PFSK-1 (cell line): ENCODE measurements around the gene ADCY4.

Source experiments
- POLR2AphosphoS5 ChIP-seq: IDR thresholded peaks from 2 replicates; pipeline ENCODE4 v1.6.1; 2012; ENCODE audit warnings: low read depth, mild to moderate bottlenecking, control low read depth, low read length, moderate library complexity
- REST ChIP-seq, 2 experiments: IDR thresholded peaks; 2 replicates each; pipeline versions ENCODE4 v1.6.1 to v1.8.0; 2011 to 2012; ENCODE audit warnings: low read depth in 2 of 2, low read length in 2 of 2, control low read depth in 1 of 2, inconsistent platforms in 1 of 2, mild to moderate bottlenecking in 1 of 2, moderate library complexity in 1 of 2; ENCODE audit not compliant: insufficient read depth in 1 of 2
- SIN3A ChIP-seq: IDR thresholded peaks from 2 replicates; pipeline ENCODE4 v1.6.1; 2012; ENCODE audit warnings: mild to moderate bottlenecking, low read length, moderate library complexity, borderline replicate concordance; ENCODE audit not compliant: insufficient read depth
- TAF1 ChIP-seq: IDR thresholded peaks from 2 replicates; pipeline ENCODE4 v1.6.1; 2012; ENCODE audit warnings: low read length, control low read depth, borderline replicate concordance; ENCODE audit not compliant: insufficient read depth

DNA sequence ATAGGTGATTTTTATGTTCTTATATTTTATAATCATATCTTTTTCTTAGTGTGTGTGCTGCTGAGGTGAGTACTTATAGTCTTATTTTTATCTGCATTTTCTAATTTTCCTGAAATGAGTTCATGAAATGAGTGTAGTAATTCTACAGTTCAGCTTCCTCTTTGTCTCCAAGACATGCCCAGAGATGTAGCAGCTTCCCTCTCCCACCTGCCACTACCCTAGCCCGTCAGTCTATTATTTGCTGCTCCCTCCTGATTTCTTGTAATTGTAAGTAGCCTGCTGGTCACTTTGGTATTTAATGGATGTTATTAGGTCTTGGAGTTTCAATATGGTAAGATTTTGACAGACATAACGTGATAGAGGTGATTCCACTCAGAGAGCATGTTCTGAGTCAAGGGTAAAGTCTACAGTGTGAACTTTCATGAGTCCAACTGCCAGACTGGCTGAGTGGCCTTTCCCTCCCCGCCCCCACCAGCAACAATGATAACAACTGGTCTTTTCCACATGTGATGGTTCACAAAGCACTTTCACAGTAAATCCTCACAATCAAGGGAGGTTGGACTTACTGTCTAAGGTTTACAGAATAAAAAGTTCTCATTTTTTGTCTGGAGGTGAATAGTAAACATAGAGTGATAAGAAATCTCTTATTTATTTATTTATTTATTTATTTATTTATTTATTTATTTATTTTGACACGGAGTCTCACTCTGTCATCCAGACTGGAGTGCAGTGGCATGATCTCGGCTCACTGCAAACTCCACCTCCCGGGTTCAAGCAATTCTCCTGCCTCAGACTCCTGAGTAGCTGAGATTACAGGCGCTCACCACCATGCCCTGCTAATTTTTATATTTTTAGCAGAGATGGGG lies 9.2 kb upstream of the ADCY4 start:
- no peak for TF ChIP-seq SIN3A
- no peak for TF ChIP-seq TAF1
- TF ChIP-seq POLR2AphosphoS5, result no peak
- TF ChIP-seq REST (IDR thresholded peaks at IDR 0.05; ENCODE audit: insufficient read depth in 1 of 2, low read depth in 2 of 2, low read length in 2 of 2), result no peak
